MM.1S (cell line): ENCODE measurements around the gene SERPINB8.

Experiments
- DNase-seq: peaks from one replicate; pipeline ENCODE4 v3.0.0-alpha.2; 2015
- H2AFZ ChIP-seq: fragments of 300-600 bp; sonication (generic); 2 replicates; pipeline ENCODE4 v1.6.0; 2016; ENCODE audit warnings: antibody characterized with exemption, low read length
- H3F3A ChIP-seq: fragments of 300-600 bp; sonication (generic); 2 replicates; pipeline ENCODE4 v1.6.1; 2016; ENCODE audit warnings: mild to moderate bottlenecking, antibody characterized with exemption, low read length, moderate library complexity, mixed read lengths; ENCODE audit not compliant: insufficient read depth
- H3K27ac ChIP-seq: fragments of 300-600 bp; sonication (generic); 2 replicates; pipeline ENCODE4 v1.5.1; 2016; ENCODE audit warnings: mild to moderate bottlenecking, low read length
- H3K27me3 ChIP-seq: fragments of 300-600 bp; sonication (generic); replicated peaks from 2 replicates; pipeline ENCODE4 v1.6.0; 2016; ENCODE audit warnings: low read length; ENCODE audit not compliant: insufficient read depth
- H3K36me3 ChIP-seq: fragments of 300-600 bp; sonication (generic); replicated peaks from 2 replicates; pipeline ENCODE4 v1.6.1; 2016; ENCODE audit warnings: mild to moderate bottlenecking, low read length, mixed read lengths; ENCODE audit not compliant: insufficient read depth
- H3K4me1 ChIP-seq: fragments of 300-600 bp; sonication (generic); 2 replicates; pipeline ENCODE4 v1.6.1; 2016; ENCODE audit warnings: low read length, mixed read lengths
- H3K4me2 ChIP-seq: fragments of 300-600 bp; sonication (generic); 2 replicates; pipeline ENCODE4 v1.6.0; 2016; ENCODE audit warnings: low read depth, low read length
- H3K4me3 ChIP-seq: fragments of 300-600 bp; sonication (generic); 2 replicates; pipeline ENCODE4 v1.5.1; 2016; ENCODE audit warnings: low read length, mixed read lengths
- H3K79me2 ChIP-seq: fragments of 300-600 bp; sonication (generic); 2 replicates; pipeline ENCODE4 v1.6.1; 2016; ENCODE audit warnings: mixed run types, low read length, mixed read lengths
- H3K9ac ChIP-seq: fragments of 300-600 bp; sonication (generic); 2 replicates; pipeline ENCODE4 v1.6.1; 2016; ENCODE audit warnings: low read length, mixed read lengths
- H3K9me2 ChIP-seq: fragments of 300-600 bp; sonication (generic); replicated peaks from 2 replicates; pipeline ENCODE4 v1.6.1; 2016; ENCODE audit warnings: mild to moderate bottlenecking, low read length, mixed read lengths; ENCODE audit not compliant: insufficient read depth
- H3K9me3 ChIP-seq: fragments of 300-600 bp; sonication (generic); replicated peaks from 2 replicates; pipeline ENCODE4 v1.6.1; 2016; ENCODE audit warnings: mild to moderate bottlenecking, low read length, mixed read lengths; ENCODE audit not compliant: insufficient read depth
- H4K20me1 ChIP-seq: fragments of 300-600 bp; sonication (generic); 2 replicates; pipeline ENCODE4 v1.6.1; 2016; ENCODE audit warnings: mild to moderate bottlenecking, low read length, moderate library complexity, mixed read lengths; ENCODE audit not compliant: insufficient read depth
- EZH2 ChIP-seq: fragments of 300-600 bp; sonication (generic); optimal IDR thresholded peaks from 2 replicates; pipeline ENCODE3; 2017; ENCODE audit warnings: low read depth, mild to moderate bottlenecking, antibody characterized with exemption, low read length, mixed read lengths
- EZH2phosphoT487 ChIP-seq: fragments of 300-600 bp; sonication (generic); IDR thresholded peaks from 2 replicates; pipeline ENCODE4 v1.6.1; 2018; ENCODE audit warnings: antibody characterized with exemption, low read length
- TF ChIP-seq, protein P1 (sequence below): fragments of 300-600 bp; sonication (generic); IDR thresholded peaks from 2 replicates; pipeline ENCODE4 v1.5.1; 2016; ENCODE audit warnings: antibody characterized with exemption, low read length, mixed read lengths

Gene SERPINB8

DNA sequence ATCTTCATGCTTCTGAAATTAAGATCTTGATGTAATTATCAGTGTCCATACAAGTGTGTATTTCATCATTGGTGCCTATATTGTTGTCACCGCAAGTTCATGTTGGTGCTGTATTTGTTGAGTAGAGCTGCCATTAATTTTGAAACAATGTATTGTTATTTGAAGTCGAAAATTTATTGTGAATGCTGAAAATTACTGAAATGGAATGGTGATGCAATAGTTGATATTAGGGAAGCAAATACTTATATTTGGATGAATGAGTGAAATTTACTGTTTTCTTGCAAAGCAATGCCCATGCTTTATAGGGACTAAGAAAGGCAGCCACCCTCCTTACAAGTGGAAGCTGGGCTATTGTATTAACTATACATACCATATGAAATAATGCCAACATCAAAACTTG lies 41.6 kb downstream of the SERPINB8 start:
- H3K9me2 ChIP-seq, result no peaks in the 10 kb centered on the region
- H3F3A ChIP-seq, result no peaks in the 10 kb centered on the region
- no peak for DNase-seq
- no peak overlapping the region for H3K27ac ChIP-seq
- H2AFZ ChIP-seq, result no peak overlapping the region
- H3K4me1 ChIP-seq, result no peaks in the 10 kb centered on the region
- H3K4me2 ChIP-seq, result no peak overlapping the region
- H3K4me3 ChIP-seq, result no peak overlapping the region
- no peaks in the 10 kb centered on the region for H3K36me3 ChIP-seq
- H3K9ac ChIP-seq, result no peak overlapping the region
- no peak for TF ChIP-seq EZH2
- TF ChIP-seq EZH2phosphoT487, result no peak
- TF ChIP-seq, protein P1, sequence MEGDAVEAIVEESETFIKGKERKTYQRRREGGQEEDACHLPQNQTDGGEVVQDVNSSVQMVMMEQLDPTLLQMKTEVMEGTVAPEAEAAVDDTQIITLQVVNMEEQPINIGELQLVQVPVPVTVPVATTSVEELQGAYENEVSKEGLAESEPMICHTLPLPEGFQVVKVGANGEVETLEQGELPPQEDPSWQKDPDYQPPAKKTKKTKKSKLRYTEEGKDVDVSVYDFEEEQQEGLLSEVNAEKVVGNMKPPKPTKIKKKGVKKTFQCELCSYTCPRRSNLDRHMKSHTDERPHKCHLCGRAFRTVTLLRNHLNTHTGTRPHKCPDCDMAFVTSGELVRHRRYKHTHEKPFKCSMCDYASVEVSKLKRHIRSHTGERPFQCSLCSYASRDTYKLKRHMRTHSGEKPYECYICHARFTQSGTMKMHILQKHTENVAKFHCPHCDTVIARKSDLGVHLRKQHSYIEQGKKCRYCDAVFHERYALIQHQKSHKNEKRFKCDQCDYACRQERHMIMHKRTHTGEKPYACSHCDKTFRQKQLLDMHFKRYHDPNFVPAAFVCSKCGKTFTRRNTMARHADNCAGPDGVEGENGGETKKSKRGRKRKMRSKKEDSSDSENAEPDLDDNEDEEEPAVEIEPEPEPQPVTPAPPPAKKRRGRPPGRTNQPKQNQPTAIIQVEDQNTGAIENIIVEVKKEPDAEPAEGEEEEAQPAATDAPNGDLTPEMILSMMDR, result no peak
- no peaks in the 10 kb centered on the region for H3K79me2 ChIP-seq
- H3K9me3 ChIP-seq, result no peaks in the 10 kb centered on the region
- H4K20me1 ChIP-seq, result no peaks in the 10 kb centered on the region
- no peaks in the 10 kb centered on the region for H3K27me3 ChIP-seq

DNA sequence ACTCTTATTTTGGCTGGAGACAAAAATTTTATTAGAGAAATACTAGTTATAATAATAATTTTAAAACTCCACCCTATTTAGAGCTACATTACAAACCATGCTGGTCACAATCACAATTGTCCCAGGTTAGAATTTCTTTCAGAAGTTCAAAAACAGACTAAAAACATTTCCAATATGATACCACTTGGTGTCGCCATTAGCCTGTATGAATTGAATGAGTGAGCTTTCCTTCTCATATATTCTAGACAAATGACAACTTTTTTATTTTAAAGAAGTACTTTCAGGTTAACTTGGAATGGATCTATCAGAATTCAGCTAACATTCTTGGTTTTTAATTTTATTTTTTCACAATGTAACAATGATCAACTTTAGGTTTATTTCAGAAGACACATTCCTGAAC lies 48.0 kb downstream of the SERPINB8 start:
- H4K20me1 ChIP-seq, result no peaks in the 10 kb centered on the region
- H3K4me2 ChIP-seq, result no peak overlapping the region
- TF ChIP-seq EZH2 (no peak), EZH2phosphoT487 (no peak)
- TF ChIP-seq, protein P1, result peak; percentile 60
- H3K36me3 ChIP-seq, result no peaks in the 10 kb centered on the region
- H3K4me1 ChIP-seq, result no peaks in the 10 kb centered on the region
- no peak overlapping the region for H3K4me3 ChIP-seq
- no peak overlapping the region for H2AFZ ChIP-seq
- no peak overlapping the region for H3K27ac ChIP-seq
- H3K27me3 ChIP-seq, result no peaks in the 10 kb centered on the region
- no peaks in the 10 kb centered on the region for H3K9me3 ChIP-seq
- H3K9ac ChIP-seq, result no peak overlapping the region
- DNase-seq, result peak; percentile 50
- no peaks in the 10 kb centered on the region for H3K9me2 ChIP-seq
- no peaks in the 10 kb centered on the region for H3K79me2 ChIP-seq
- H3F3A ChIP-seq, result no peaks in the 10 kb centered on the region

DNA sequence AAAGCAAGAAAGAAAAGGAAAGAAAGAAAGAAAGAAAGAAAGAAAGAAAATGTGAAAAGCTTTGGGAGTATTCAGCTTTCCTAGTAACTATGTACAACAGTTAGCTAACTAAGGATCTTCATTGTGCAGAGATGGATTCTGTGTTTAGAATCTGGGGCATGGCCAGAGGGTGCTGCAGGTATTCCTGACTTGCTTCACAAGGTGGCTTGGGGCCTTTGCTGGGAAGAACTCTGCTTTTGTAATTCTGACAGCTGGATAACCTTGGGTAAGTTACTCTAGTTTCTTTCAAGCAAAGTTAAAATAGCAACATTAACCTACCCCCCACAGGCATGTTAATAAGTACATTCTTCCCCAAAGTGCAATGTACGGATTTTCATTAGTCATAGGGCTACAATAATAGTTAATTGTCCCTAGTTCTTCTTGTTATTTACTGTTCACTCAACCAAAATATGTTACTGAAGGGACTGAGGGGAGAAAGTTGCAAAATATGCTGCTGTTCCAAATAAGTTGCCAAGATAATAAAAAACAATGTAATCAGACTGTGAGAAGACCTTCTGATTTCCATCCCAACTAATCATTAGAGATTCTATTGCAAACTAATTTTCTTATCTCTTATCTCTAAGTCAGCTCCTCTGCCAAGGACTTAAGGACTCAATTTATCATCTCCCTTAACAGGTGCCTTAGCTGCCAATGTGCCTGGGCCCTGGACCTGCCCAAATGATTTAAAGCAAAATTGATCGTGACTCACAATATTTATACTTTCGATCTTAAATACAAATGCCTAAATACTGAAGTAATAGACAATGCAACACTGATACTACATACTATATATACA lies 50.3 kb downstream of the SERPINB8 start:
- no peaks in the 10 kb centered on the region for H3K79me2 ChIP-seq
- H3K9me2 ChIP-seq, result no peaks in the 10 kb centered on the region
- no peaks in the 10 kb centered on the region for H3K36me3 ChIP-seq
- H3K4me1 ChIP-seq, result no peaks in the 10 kb centered on the region
- no peak for DNase-seq
- no peak overlapping the region for H3K4me2 ChIP-seq
- no peak overlapping the region for H3K4me3 ChIP-seq
- no peak overlapping the region for H2AFZ ChIP-seq
- H3K9me3 ChIP-seq, result no peaks in the 10 kb centered on the region
- H4K20me1 ChIP-seq, result no peaks in the 10 kb centered on the region
- no peak overlapping the region for H3K9ac ChIP-seq
- TF ChIP-seq, protein P1, result no peak
- no peak for TF ChIP-seq EZH2
- TF ChIP-seq EZH2phosphoT487, result no peak
- H3F3A ChIP-seq, result no peaks in the 10 kb centered on the region
- H3K27me3 ChIP-seq, result no peaks in the 10 kb centered on the region
- no peak overlapping the region for H3K27ac ChIP-seq
